Cerebellar nuclear complex (tissue), 1 donor: ENCODE data around the gene KLHL17.

Experiments
- DNase-seq, 2 experiments: peaks; one replicate each; lab custom pipeline; 2025; lab: John Stamatoyannopoulos, UW

KLHL17 gene

DNA sequence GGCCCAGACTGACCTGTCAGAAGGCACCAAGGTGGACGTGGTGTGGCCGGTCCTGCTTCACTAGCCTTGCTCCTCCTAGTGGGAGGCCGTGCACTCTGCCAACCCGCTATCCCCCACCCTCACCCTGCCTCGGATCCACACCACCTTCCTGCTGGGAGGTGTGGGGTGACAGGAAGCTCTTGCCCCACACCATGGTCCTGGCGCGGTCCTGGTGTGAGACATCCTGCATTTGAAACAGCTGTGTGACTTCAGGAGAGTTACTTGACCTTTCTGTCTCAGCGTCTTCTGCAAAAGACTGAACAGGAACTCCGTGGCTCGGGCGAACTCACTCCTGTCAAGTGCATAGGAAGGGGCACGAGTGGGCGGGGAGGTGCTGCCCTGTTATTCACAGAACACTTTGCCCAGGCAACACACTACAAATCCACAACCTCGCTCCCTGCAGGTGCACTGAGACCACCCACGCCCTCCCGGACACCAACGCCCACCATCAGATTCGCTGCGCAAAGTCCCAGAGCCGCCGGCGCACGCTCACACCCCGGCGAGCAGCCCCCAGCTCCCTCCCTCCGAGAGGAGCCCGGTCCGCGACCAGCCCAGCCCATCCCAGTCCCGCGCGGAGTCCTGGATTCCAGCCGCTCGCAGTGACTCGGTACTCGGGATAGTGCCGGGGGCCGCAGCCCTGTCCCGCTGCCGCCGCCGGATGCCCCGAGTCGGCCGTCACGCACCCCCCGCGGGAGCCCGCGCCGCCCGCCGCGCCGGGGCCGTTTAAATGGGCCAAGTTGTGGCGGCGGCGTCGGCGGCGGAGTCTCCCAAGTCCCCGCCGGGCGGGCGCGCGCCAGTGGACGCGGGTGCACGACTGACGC, 37.0 kb upstream of the KLHL17 start, which contains the start of gene SAMD11:
SAMD11 (plus strand) TSS at position 793 of the 860 bp plus-strand sequence. CDS start 509 bp downstream, outside the sequence.
- DNase-seq, result no peak

DNA sequence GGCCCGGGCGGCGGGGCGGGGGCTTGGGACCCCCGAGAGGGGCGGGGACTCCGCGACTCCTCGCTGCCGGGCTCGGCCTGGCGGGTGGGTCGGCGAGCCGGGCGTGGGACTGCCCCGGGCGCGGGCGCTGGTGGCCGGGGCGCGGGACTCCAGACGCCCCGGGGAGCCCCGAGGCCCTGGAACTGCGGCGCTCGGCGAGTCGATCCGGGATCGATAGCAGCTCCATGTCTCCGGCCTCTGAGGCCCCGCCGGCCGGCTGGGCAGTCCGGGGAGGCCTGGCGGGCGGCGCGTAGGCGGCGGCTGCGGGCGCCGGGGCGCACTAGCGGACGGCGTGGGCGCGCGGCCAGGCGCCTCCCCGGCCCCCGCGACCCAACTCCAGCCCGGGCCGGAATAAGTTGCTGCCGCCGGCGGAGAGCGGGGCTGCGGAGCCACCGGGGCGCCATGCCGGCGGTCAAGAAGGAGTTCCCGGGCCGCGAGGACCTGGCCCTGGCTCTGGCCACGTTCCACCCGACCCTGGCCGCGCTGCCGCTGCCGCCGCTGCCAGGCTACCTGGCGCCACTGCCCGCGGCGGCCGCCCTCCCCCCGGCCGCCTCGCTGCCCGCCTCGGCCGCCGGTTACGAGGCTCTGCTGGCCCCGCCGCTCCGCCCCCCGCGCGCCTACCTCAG, 36.3 kb upstream of the KLHL17 start:
- DNase-seq, result no peak

DNA sequence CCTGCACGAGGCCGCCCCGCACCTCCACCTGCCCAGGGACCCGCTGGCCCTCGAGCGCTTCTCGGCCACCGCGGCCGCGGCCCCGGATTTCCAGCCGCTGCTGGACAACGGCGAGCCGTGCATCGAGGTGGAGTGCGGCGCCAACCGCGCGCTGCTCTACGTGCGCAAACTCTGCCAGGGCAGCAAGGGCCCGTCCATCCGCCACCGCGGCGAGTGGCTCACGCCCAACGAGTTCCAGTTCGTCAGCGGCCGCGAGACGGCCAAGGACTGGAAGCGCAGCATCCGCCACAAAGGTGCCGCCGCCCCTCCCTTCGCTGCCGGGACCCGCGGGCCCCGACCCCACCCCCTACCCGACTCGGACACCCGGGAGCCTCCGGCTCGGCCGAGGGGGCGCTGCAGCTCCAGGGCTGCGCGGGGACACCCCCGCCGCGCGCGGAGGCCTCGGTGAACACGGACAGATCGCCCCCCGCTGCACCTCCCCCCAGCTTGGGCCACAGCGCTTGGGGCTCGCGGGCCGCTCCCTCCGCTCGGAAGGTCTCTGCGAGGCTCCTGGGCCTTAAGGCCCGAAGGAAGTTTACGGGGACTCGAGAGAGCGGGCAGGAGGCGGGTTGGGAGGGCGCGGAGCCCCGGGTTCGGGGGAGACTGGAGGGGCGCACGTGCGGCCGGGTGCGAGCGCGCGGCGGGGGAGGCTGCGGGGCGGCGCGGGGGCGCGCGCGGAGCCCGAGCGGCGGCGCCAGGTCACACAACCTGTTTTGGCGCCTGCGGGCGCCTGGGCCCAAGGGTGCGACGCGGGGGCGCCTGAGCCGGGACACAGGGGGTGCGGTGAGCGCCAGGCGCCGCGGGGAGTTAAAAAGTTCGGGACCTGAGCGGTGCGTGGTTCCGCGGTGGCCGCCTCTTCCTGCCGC, 35.5 kb upstream of the KLHL17 start:
- no peak for DNase-seq

DNA sequence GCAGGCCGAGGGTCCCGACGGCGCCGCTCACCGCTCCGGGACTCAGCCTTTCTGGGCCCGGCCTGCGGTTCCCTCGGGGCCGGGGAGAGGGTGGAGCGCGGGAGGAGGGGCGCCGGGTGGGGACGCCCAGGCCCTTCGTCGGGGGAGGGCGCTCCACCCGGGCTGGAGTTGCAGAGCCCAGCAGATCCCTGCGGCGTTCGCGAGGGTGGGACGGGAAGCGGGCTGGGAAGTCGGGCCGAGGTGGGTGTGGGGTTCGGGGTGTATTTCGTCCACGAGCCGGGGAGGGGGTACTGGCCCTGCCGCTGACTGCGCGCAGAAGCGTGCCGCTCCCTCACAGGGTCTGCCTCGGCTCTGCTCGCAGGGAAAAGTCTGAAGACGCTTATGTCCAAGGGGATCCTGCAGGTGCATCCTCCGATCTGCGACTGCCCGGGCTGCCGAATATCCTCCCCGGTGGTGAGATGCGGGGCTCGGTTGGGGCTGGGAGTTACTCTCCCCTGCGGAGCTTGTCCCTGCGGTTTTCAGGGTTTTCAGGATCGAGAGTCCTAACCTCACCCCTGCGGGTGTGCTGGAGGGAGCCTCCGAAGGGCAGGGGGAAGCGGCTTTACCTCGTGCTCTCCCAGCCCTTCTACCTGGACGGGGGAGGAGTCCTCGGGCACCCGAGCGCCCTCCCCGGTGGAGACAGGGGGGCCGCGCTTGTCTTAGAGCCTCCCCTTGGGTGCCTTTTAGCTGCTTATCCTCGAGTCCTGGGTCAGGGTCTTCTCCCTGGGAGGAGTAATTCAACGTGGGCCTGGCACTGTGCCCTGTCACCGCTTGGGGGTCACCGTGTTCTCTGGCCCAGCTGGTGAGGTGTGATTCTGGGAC, 34.6 kb upstream of the KLHL17 start:
- DNase-seq, result no peak

DNA sequence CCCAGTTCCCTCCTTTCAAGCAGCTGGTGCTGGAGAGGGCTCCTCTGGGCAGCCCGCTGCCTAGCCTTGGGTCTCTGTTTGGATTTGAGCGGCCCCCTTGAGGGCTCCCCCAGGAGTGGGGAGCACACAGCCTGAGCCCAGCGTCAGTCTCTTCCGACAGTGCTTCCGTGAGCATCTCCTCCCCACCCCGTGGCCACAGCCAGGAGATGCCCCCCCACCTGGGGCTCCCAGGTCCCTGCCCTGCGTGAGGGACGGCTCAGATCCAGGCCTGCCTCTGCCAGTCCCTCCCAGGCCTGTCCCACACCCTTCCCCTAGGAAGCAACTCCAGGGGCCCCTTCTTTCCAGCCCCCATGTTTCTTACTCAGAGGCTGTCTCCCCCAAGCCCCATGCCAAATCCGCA, 33.1 kb upstream of the KLHL17 start:
- DNase-seq, result no peak

DNA sequence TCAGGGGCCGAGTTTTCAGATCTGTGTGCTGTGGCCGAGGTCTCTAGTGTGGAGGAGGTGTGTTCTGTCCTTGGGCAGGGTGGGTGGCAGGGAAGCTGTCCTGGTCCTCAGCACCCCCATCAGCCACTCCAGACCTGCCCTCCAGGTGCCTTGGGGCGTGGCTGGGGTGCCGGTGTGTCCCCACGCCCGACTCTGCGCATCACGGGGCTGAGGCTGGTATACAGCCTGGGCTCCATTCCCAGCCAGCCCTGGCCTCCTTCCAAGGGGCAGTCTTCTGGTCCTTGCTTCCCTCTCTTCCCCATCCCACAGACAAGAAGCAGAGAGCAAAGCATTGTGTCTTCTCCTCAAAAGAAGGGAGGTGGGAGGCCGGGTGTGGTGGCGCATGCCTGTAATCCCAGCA, 32.6 kb upstream of the KLHL17 start:
- DNase-seq, result no peak

DNA sequence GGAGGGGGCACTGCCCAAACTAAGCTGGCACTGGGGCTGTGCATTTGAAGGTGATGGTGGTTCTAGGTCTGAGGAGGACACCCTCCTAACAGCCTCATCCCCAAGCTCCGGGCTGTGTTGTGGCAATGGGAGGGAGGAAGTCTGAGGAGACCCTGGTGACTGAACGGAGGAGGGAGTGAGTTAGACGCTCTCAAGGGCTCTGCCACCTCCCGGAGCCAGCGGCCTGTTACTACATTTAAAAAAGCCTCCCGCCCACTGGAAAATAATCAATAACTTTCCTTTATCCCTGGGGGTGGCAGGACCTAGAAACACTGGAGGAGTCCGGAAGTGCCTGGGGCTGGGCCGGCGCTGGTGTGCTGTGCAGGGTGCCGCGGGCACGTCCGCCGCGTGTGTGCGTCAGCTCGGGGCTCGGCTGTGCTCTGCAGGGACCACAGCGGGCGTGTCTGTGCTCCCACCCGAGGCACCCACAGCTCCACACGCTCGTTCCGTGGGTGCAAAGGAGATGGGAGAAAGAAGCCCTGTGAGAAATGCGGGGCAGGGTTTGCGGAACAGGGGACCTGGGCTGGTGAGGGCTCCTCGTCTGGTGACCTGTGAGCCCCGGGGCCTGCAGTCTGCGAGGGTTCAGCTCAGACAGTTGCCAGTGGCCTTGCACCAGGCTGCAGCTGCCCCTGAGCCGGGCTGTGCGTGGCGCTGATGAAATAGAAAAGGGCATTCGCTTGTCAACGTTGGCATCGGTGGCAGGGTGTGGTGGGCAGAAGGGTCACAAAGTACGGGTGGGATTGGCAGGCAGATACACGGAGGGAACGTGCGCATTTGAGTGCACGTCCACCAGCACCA, 31.3 kb upstream of the KLHL17 start:
- DNase-seq, result no peak

DNA sequence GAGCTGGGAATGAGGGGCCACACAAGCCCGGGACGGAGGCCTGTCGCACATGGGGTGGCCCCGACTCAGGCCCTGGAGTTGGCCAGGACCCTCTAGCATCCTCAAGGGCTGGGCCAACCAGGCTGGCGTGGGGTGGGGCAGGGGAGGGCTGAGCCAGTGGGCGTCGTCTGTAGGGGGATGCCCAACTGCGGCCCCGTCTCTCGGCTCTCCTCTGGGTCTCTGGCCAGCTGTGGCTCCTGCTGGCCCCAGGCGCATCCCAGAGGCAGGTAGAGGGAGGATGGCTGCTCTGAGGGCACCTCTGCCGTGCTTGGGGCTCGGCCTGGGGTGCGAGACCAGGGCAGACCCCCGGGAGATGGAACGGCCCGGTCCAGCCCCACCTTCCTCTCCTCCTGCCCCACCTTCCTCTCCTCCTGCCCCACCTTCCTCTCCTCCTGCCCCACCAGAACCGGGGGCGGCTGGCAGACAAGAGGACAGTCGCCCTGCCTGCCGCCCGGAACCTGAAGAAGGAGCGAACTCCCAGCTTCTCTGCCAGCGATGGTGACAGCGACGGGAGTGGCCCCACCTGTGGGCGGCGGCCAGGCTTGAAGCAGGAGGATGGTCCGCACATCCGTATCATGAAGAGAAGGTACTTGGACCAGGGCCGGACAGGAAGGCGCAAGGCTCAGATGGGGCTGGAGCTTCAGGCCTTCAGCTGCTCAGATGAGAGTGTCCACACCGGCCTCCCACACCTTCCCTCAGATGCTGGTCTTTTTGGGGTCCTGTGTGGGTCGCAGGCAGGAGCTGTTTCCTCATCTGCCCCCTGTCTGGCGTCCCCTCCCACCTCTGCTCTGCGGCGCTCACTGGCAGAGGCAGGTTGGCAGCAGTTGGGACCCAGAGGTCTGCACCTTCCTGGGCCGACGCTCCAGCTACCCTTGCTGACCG, 30.4 kb upstream of the KLHL17 start:
- no peak for DNase-seq

DNA sequence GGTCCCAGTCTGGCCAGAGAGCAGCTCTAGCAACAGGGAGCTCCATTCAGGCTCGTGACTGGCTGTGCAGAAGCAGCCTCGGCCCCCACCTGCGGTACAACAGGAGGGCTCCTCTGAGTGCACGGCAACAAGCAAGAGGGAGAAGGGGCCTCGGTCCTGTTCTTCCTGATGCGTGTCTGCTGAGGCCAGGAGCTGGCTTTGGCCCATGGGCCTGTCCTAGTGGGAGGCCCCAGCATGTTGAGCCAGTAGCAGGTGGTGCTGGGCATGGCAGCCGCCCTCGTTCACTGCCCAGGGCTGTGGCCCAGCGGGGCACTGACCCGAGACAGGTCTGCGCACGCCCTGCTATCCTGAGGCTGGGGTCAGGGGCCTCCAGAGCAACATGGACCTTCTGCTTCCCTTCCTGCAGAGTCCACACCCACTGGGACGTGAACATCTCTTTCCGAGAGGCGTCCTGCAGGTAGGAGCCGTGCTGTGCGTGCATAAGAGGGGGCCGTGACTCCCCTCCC, 29.7 kb upstream of the KLHL17 start:
- DNase-seq, result no peak

DNA sequence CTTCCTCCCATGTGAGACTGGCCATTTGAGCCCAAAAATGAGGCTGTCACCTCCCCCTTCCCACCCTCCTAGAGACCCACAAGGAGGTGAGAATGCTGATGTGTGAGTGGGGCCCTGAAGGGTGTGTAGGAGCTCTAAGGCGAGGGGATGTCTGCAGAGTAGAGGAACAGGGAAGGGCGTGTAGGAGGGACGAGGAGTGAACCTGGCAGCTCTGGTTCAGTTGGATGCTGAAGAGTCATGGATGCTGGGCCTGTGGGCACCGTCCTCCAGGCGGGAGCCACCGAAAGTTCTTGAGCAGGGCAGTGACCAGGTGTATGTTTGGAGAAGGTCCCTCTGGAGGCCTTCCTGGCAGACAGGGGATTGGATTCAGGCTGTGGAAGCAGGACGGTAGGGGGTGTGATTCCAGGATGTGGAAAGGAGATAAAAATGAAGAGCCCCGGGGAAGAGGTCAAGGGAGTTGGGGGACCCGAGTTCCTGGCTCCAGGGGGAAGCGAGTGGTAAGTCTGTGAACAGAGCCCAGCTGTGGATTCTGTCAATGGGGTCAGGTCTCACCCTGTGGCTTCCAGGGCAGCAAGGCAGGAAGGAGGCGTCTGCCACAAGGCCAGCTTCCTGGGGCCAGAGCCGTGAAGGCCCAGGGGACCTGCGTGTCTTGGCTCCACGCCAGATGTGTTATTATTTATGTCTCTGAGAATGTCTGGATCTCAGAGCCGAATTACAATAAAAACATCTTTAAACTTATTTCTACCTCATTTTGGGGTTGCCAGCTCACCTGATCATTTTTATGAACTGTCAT, 28.8 kb upstream of the KLHL17 start:
- no peak for DNase-seq

DNA sequence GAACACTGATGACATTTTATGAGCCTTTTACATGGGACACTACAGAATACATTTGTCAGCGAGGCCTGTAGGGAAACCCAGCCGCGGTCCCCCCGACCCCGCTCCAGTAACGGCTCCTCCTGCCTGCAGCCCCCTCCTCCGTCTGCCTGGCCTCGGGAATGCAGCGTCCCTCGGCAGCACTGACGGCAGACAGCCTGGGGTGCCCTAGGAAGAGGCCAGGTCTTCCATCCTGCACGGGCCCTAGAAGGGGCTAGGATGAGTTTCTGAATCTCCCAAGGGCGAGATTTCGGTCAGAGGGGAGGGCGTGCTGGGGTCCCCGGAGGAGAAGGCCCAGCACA, 28.2 kb upstream of the KLHL17 start:
- no peak for DNase-seq

DNA sequence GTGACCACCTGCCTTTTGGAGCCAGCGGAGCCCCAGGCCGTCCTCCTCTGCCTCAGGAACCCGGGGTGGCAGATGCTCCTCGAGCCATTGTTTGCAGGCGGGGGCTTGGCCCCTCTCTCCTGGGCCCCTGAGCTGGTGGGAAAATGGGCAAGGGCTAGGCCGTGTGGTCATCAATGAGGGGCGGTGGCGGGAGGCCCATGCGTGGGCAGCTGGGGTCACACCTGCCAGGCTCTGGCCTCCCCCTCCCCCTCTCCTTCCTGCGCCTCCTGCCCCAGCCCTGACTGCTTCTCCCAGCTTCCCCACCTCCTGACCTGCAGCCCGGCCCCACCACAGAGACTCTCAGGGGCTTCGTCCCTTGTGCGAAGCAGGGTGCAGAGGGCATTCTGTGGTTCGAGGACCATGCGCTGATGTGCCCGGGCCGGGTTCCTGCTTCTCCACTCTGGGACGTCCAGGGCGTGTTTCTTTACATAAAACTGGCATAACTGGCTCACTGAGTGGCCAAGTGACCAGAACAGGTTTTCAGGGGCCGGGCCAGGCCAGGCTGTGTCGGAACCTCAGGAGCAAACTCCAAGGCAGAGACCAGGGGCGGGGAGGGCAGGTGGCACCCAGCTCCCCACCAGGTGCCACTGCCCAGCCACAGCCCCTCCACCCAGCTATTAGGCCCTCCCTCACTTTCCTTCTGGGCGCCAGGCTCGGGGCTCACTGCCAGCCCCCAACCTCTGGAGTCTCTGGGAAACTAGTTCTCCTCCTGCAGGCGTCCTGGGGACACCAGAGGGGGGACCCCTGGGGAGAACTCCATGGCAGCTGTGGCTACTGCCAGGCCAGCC, 27.4 kb upstream of the KLHL17 start:
- no peak for DNase-seq

DNA sequence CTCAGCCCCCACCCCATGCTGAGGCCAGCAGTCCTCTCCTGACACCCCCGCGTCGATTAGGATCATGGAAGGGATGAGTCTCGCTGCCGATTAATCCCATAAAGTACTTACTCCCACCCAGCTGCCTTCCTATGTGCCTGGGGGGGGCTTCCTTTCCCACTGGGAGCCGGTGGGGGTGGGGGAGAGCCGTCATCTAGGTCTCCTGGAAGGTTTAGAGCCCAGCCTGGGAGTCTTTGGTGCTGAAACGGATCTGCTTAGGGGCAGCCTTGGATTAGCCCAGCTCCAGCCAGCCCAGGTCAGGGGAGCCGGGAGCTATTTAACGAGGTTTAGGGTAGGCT, 26.8 kb upstream of the KLHL17 start:
- no peak for DNase-seq

DNA sequence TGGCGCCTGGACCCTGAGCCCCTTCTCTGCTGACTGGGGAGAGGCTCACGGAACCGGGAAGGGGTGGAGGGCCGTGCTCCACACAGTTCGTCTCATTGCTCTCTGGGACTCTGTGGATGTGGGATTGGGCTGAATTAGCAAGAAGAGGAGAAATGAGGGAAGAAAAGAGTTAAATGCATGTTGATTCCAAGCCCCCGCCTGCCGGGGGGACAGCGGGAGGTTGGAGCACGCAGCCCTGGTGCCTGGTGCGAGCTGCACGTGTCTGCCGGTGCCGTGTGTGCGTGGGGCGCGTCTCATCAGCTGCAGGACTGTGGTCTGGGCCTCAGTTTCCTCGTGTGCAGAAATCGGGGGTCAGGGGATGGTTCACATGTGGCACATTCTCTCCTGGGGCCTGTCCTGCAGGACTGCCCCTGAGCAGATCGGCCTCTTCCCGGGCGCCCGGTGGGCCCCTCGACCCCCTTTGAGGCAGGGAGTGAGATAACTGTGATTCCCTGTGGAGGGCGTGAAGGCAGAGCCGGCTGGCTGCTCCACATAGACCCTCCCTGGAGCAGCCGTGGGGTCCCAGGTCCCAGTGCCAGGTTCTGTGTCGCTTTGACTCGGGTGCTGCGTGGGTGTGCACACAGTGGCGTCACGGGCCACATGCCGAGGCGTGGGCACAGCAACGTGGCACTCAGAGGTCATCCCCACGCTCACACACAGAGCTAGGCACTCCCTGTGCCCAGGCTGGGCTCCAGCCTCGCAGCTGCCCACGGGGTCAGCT, 25.2 kb upstream of the KLHL17 start:
- DNase-seq, result no peak

DNA sequence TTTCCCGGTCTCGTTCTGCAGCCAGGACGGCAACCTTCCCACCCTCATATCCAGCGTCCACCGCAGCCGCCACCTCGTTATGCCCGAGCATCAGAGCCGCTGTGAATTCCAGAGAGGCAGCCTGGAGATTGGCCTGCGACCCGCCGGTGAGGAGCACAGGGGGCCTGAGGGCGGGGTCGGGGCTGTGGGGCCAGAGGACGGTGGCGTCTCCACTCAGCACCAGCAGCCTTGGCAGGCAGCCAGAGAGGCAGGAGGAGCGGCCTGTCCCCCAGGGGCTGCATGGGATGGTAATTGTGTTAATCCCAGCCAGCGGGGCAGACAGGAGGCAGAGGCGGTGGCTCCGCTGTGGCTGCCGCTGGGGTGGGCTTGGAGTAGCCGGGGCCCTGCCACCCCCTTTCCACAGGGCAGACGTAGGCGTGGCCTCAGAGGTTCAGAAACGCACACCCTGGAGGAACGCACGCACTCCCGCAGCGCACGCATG, 24.6 kb upstream of the KLHL17 start:
- DNase-seq, result no peak

DNA sequence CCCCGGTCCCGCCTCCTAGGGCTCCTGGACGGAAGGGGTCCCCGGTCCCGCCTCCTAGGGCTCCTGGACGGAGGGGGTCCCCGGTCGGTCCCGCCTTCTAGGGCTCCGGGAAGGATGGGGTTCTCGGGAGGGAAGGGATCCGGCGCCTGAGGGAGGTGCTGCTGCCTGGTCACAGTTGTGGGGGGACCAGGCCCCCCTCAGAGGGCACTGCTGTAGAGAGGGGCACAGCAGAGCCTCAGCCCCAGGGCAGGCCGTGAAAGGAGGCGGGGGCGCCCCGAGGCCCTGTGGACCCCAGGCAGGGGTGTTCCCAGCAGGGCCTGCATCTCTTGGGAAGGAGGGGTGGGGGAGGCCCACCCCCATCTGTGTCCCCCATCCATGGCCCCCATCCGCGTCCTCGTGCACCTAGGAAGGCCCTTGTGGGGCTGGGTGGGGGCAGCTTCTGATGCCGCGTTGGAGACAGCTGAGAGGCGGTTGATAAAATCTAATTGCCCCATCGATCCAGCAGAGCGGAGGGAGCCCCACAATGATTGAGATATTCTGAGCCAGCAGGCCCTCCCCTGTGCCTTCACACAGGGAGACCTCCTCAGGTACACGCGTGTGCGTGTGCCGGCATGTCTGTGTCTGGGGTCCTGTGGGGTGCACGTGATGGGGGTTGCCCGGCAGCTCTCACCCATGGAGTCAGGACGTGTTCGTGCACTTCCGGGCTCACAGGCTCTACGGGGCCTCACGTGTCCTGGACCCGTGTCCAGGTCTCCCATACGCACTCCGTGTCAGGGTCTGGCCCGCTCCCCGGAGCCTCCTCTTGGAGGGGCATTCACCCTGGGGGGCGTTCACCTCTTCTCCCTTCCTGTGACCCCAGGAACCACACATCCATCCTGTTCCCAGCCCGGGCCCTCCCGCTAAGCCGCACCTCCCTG, 23.8 kb upstream of the KLHL17 start:
- no peak for DNase-seq
